ENCODE measurements around the gene PRSS53.

DNA sequence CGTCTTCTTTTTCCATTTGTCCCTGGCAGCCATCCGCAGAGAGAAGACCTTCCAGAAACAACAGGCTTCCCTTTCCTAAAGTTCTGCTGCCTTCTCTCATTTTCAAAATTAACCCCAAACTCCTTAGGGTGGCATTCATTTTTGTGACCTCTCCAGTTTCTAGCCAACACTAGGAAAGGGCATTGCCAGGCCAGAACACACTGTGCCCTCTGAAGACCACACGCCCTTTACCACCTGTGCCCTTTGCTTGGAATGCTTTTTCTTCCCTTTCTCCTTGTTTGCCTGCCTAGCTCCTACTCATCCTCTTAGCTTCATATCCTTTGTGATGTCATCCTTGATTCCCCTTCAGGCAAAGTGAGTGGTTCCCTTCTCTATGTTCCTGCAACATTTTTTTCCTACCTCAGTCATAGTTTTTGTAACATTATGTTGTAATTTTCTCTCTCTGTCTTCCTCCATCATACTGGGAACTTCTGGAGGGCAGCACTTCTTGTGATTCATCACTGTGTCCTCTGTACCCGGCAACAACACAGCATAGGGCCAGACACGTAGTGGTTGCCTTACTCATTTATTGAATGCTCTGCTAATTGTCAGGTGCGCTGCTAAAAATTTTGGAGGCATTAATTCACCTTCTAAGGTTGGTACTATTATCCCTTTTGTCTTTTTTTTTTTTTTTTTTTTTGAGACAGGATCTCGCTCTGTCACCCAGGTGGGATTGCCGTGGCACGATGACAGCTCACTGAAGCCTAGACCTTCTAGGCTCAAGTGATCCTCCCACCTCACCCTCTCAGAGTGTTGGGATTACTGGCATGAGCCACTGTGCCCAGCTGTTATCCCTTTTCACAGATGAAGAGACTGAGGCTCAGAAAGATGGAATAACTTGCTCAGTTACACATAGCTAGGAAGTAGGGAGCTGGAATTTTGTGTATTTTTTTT lies 29.7 kb upstream of the PRSS53 start:
- TF ChIP-seq, protein P1, sequence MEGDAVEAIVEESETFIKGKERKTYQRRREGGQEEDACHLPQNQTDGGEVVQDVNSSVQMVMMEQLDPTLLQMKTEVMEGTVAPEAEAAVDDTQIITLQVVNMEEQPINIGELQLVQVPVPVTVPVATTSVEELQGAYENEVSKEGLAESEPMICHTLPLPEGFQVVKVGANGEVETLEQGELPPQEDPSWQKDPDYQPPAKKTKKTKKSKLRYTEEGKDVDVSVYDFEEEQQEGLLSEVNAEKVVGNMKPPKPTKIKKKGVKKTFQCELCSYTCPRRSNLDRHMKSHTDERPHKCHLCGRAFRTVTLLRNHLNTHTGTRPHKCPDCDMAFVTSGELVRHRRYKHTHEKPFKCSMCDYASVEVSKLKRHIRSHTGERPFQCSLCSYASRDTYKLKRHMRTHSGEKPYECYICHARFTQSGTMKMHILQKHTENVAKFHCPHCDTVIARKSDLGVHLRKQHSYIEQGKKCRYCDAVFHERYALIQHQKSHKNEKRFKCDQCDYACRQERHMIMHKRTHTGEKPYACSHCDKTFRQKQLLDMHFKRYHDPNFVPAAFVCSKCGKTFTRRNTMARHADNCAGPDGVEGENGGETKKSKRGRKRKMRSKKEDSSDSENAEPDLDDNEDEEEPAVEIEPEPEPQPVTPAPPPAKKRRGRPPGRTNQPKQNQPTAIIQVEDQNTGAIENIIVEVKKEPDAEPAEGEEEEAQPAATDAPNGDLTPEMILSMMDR (conservative IDR thresholded peaks at IDR 0.05; ENCODE audit: low read length) = no peak
- no peak for TF ChIP-seq EZH2phosphoT487 (IDR thresholded peaks at IDR 0.05; ENCODE audit: borderline replicate concordance, low read depth, low read length)
